GM10847 (cell line): ENCODE data around the gene BCAN.

ENCODE experiments used
- POLR2A ChIP-seq: IDR thresholded peaks from 2 replicates; pipeline ENCODE4 v1.6.1; 2011; ENCODE audit not compliant: insufficient read length; ENCODE audit errors: extremely low read depth

BCAN gene

GRCh38 chr1:156705918-156706656 lies 64.2 kb downstream of the BCAN start:
- TF ChIP-seq POLR2A = no peak

- no peak for TF ChIP-seq POLR2A
These were observed 64.9 kb downstream of the BCAN start for GRCh38 chr1:156706657-156707416.

- no peak for TF ChIP-seq POLR2A
These were observed 65.7 kb downstream of the BCAN start for GRCh38 chr1:156707417-156708217.

GRCh38 chr1:156708218-156708661 lies 66.3 kb downstream of the BCAN start:
- no peak for TF ChIP-seq POLR2A

GRCh38 chr1:156709031-156709430 lies 67.1 kb downstream of the BCAN start:
- no peak for TF ChIP-seq POLR2A
